ENCODE data around the gene DAD1.
"Not testable (repeated sequence)": the region's sequence is repeated elsewhere in the genome, so short reads cannot be mapped to it uniquely, and the experiment has no call there.

The DAD1 gene

GRCh38 chr14:22566266-22566665, 22.8 kb downstream of the DAD1 start:
- DNase-seq = not testable (repeated sequence)

DNA sequence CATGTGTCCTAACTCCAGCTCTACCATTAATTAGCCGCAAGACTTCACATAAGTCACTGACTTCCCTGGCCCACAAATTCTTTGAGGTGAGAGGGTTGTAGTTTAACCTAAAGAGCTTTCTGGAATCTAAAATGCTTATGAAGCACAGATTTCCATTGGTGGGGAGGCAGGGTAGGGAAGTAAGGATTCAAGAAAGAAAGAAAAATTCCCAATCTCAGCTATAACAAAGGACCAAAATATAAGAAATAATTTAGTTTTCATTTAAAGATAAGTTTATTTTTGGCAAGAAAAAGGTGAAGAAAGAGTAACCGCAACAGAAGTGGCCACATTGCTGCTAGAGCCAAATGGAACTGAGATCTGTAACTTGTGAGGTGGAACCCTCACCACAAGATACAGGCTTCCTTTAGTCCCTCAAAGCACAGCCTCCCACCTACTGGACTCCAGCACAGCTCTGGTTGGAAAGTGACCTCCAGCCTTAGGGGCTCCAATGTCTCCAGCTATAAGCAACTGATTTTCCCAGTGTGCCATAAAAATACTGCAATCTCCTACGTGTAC, 23.6 kb downstream of the DAD1 start:
- no peak for DNase-seq

GRCh38 chr14:22564463-22564862, 24.6 kb downstream of the DAD1 start:
- DNase-seq = no peak

DNA sequence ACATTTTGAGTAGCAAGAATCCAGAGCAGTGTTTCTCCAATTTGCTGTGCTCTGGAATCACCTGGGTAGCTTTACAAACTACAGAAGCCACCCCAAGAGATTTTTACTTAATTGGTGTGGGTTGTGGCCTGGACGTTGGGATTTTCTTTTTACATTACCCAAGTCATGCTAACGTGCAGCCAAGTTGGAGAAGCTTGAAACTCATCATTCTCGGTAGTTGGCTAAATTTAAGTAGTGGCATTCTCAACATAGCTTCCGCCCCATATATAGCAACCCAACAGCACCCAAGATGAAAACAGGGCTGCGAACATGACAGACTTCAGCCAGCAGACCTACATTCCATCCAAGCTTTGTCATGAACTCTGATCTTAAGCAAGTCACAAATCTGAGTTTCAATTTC, 25.0 kb downstream of the DAD1 start:
- DNase-seq = no peak

DNA sequence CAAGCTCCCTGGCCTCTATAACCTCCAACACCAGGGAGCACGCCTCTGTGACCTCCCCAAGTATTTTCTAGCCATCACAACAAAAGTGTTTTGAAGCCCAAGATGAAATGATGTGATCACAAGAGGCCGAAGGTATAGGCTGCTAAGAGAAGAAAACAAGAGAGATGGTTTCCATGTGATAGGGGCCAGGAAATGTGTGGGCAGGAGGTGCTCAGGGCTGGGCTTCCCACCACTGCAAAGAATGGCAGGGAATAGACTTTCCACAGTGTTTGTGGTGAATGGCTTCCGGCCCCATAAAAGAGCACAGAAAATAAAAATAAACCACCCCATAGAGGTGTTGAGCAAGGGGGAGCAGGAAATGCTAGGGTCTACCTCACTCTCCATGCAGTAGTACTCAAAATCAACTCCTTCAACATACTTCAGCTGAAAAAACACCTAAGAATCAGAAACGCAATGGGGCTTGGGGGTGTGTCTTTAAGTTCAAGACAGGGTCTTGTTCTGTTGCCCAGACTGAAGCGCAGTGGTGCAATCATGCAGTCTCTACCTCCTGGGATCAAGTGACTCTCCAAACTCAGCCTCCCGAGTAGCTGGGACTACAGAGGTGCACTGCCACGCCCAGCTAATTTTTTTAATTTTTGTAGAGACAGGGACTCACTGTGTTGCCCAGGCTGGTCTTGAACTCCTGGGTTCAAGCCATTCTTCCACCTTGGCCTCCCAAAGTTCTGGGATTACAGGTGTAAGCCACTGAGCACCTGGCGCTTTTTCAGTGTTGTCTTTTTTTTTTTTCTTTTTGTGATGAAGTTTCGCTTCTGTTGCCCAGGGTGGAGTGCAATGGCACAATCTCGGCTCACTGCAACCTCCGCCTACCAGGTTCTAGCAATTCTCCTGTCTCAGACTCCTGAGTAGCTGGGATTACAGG, 27.1 kb downstream of the DAD1 start:
- no peak for DNase-seq

DNA sequence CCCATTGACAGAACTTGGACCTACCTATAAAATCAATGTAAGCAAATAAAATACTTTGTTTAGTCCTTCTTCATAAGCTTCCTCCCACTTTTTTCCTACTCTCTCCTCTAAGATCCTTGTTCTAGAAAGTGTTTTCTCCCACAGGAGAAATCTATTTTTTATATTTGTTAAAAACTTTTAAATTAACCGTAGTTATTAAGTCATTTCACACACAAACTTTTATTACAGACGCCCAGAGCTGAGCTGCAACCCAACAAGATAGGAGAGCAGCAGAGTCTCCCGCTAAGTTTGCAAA, 27.7 kb downstream of the DAD1 start:
- DNase-seq = no peak

DNA sequence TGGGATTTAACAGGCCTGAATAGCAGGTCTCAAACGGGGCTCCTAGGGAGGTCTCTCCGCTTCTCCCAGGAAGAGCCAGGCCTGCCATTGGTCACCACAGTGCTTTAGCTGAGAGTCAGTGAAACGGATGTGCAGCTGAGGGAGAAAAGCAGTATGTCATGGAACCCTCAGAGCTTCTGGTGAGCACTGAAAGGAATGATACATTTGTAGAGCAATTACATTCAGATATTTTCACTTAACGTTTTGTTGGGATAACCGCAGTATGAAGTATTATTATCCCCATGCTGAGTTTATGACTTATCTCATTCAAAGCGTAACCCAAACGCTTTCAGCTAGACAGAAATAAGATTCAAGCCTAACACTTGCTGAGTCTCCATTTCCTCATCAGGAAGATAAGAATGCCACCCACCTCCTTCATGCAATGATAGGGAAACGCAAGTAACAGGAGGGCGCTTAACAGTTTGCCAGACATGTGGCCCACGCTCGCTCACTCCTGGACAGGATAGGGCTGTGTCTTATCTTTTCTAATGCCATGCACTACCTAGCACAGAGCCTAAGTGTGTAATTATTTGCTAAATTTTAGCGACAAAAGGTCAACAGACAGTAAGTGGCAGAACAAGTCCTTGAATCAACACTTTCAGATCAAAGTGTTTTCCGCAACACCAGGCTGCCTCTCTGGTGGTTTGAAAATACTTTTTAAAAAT, 28.2 kb downstream of the DAD1 start:
- DNase-seq = no peak

DNA sequence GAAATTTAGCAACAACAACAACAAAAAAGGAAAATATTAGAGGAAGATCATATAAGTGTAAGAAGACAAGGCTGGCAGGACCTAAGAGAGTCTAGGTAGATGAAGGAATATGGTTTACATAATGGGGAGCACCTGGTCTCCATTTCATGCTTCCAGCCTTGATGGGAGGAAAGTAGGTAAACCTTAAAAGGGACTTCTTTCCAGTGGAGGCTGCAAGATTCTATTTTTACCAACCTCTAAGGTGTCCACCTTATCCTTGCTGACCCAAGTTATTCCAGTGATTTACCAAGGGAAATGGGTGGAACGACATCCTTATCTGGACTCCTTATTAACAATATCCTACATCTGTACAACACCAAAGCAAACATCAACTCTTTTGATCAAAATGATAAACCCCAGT, 30.0 kb downstream of the DAD1 start:
- no peak for DNase-seq

DNA sequence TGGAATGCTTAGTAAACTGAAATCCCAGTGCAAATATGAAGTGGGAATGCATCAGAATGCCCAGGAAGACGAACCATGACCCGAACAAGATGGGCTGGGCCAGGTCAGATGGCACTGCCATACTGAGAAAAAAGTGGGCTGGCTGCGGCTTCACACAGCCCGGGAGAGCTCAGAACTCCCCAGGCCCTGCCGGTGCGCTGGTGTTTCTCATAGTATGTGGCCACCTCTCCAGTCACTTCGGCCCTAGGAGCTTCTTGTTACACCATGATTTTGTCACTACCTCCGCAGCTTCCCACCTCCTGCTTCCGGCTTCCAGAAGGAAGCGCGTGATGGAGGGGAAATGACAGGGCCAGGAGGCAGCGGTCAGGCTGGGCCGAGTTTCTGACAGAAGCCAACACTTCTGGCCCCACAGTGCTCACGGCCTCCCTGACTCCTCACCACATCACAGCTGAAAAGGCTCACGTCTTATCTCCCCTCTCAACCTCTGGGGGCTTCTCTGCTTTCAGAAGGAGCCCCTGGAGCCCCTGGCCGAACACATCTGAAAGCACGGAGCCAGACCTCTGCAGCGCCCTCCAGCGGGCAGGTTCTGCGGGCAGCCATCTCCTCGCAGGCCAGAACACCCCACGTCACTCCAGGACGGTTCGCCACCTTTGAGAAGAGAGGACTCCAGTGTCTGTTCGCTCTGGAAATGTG, 30.7 kb downstream of the DAD1 start:
- no peak for DNase-seq

DNA sequence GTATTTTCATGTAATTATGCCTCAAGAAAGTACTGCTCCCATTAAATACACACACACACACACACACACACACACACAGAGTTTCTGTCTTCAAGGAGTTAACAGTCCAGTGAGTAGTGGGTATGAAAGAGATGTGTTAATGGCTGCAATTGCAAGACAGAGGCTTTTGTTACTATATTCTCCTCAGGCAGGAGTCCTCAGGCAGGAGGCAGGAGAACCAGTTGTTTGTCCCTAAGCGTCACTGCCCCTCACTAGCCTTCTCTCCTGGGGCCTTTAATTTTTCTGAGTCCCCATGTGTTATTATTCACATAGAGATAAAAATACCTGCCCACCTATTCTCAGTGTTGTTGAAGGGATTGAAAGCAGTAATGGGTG, 31.2 kb downstream of the DAD1 start:
- no peak for DNase-seq

- peak; percentile 65 for DNase-seq
Measured at GRCh38 chr14:22556990-22557623, 31.9 kb downstream of the DAD1 start.

GRCh38 chr14:22556021-22556989, 32.7 kb downstream of the DAD1 start:
- DNase-seq = no peak

DNA sequence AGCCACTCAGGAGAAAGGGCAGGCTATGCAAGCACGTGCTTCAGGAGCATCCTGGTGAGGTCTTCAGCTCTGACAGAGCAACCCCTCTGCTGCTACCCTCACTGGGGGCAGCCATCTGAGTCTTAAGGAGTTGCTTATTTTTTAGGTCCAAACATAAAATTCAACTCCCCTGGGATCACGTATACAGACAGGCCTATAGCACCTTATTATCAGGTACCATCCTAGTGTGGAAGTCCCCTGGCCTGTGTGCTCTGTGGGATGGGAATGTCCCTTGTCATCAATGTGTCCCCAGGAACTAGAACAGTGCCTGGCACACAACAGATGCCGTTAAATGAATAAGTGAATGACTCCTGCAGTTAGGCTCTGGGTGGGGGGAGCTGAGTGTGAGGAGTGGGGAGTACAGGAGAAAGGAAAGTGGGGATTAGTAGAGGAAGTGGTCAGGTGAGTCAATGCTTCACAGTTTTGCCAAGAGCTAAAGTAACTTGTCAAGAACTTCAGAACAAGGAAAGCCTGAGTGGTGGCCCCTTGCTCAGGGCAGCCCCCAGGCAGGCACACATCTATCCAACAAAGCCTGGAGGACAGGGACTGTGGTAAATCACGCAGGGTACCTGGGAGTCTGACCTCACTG, 33.5 kb downstream of the DAD1 start:
- no peak for DNase-seq

- no peak for DNase-seq
Measured at GRCh38 chr14:22554498-22555383, 34.3 kb downstream of the DAD1 start.

DNA sequence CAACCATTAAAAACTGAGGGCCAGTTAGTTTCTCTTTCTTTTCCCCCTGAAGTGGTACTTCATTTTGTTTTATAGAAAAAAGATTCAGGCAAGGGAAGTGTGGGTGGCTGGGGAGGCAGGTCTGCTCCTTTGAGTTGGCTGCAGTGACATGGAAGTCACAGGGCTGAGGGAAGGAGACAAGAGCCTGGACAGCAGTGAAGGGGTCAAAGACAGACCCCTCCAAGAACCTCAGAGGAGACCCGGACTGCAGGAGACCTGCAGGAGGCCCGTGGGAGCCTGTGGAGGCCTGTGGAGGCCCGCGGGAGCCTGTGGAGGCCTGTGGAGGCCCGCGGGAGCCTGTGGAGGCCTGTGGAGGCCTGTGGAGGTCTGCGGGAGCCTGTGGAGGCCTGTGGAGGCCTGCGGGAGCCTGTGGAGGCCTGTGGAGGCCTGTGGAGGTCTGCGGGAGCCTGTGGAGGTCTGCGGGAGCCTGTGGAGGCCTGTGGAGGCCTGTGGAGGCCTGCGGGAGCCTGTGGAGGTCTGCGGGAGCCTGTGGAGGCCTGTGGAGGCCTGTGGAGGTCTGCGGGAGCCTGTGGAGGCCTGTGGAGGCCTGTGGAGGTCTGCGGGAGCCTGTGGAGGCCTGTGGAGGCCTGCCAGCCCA, 35.0 kb downstream of the DAD1 start:
- DNase-seq = not testable (repeated sequence)

DNA sequence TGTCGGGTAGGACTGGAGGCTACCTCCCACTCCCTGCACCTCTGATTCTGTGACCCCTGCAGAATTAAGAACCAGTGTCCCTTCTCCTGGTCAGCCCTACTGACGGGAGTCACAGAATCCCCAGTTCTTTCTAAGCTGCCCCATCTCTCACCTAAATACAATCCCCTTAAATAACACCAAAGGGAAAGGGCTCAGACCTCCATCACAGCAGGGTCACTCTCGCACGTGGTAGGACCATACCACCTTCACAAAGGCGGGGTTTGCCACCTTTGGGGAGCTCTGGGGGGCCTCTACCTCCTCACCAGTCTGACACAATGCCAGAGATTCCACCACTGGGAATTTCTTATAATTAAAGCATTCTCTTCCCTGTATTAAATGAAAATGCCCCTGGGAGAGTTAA, 35.6 kb downstream of the DAD1 start:
- DNase-seq = no peak

DNA sequence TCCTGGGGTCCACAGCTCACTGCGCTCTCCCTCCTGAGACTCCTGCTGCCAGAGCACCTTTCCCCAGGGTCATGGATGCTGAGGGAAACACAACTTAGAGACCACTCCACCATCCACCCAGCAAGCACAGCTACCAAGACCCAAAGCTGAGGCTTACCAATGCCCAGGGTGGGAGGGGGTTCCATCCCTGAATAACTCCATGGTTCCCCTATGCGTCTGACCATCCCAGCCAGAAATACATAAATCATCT, 36.3 kb downstream of the DAD1 start:
- DNase-seq = no peak

GRCh38 chr14:22552001-22552826, 36.8 kb downstream of the DAD1 start:
- DNase-seq = no peak

DNA sequence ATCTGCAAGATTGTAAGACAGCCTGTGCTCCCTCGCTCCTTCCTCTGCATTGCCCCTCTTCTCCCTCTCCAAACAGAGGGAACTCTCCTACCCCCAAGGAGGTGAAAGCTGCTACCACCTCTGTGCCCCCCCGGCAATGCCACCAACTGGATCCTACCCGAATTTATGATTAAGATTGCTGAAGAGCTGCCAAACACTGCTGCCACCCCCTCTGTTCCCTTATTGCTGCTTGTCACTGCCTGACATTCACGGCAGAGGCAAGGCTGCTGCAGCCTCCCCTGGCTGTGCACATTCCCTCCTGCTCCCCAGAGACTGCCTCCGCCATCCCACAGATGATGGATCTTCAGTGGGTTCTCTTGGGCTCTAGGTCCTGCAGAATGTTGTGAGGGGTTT, 37.4 kb downstream of the DAD1 start:
- no peak for DNase-seq

All from COR-L47 (cell line).